ENCODE measurements around the gene AKAP8.
A peak's percentile ranks its signal among the peaks of the same experiment; 100 is the strongest.
"Not testable (repeated sequence)": the region's sequence is repeated elsewhere in the genome, so short reads cannot be mapped to it uniquely, and the experiment has no call there.

The AKAP8 gene

DNA sequence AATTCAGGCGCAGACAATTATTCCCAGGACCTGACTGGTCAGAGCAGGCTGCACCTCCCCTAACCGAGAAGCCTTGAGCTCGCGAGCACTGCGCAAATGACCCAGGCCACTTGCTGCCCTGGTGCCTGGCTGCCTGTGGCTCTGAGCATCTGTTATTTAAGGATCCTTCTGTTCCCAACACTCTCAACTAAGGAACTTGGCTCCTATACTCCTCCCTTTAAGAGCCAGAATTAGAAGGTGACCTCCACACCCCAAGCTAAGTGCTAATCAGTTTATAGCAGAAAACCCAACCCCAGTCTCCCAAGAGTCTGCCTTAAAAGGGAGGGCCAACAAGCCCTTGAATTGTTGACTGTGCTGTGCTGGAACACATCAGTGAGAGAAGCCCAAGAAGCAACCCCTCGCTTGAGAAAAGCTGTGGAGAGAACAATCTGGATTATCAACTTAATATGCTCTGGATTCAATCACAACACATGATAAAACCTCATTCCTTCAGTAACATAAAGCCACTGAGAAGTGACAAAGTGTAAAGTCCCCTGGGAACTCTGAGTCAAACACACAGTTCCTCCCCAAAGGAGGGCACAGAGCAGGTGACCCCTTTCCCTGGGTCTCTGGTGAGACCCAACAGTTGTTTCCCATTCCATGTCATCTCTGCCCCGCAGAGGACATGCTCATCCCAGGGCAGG, 24.7 kb upstream of the AKAP8 start:
- DNase-seq (ENCODE audit: low spot score): no peak

GRCh38 chr19:15403151-15403531, 23.6 kb upstream of the AKAP8 start:
- DNase-seq (ENCODE audit: low spot score): no peak

DNA sequence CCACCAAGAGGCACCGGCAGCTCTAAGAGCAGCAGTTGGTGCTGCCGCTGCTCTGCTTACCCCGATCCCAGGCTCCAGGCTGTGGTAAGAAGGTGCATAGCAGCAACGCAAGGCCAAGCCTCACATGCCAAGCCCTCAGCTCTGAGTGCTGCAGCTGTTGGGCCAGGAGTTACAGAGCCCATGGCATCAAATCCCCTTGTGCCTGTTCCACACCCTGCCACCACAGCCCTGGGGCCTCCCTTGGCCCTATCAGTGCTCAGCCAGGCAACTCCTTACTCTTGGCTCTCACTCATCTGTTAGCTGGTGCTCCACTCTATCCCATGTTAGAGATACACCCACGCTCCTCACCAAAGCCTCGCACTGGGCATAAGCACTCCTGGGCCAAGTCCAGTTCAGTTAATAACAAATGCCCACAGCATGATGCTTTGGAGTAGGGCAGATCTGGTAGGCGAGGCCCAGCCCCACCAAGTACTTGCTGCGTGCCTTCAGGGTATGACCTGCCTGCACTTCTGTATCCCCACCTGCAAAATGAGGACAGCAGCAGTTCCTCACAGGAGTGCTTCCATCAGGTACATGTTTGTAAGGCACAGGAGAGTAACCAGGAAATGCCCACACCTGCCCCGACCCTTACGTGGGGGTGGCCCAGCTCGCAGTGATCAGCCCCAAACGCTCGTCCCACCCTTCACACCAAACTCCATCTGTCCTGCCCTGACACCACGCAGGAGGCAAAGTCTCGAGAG, 23.0 kb upstream of the AKAP8 start:
- DNase-seq (ENCODE audit: low spot score): no peak

GRCh38 chr19:15401397-15401710, 21.8 kb upstream of the AKAP8 start:
- no peak for DNase-seq (ENCODE audit: low spot score)

DNA sequence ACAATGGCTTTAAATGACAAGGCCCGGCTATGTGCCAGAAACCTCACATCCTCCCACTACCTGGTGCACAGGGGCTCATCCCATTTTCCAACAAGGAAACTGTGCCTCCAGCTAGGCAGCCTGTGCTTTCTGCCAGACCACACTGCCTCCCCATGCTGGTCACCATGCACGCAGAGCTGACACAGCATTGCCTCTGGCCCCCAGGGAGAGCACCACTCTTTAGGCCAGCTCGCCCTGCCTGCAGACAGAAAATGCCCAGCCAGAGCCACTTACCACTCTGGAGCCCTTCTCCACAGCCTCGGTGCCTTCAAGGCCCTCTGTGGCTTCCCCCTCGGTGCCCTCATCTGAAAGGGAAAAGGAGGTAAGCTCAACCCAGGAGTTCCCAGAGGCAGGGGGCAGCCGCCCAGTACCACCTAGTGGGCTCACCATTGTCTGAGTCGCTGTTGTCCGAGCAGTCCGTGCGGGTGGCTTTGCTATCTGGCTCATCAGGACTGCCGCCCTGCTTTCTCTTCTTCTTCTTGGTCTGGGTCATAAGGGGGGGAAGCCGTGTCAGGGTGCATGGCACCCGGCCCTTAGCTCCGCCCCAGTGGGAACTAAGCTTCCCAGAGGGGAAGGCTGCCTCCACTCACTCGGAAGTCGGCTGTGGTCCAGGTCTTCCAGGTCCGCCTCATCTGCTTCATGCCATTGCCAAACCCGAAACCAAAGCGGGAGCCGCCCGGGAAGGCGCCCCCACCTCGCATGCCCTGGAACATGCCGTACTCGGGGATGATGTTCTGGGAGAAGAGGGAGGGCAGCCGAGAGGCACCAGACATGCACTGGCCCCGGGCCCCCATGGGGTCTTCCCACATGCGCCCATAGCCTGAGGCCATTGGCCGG, 21.2 kb upstream of the AKAP8 start:
- no peak for DNase-seq (ENCODE audit: low spot score)

- DNase-seq (ENCODE audit: low spot score): no peak
Measured at GRCh38 chr19:15399635-15400034, 20.0 kb upstream of the AKAP8 start.

DNA sequence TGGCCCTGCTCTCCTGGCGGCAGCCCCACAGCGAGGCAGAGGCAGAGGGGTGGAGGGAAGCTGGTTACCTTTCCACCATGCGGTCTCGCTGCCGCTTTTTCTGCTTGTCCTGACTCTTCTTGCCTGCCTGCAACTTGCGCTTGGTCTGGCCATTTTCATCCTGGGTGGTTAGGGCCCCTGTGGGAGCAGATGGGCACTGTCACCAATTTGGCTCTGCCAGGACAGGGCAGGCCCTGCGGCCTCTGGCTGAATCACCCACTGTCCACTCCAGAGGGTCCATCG, 19.6 kb upstream of the AKAP8 start:
- DNase-seq (ENCODE audit: low spot score): no peak

DNA sequence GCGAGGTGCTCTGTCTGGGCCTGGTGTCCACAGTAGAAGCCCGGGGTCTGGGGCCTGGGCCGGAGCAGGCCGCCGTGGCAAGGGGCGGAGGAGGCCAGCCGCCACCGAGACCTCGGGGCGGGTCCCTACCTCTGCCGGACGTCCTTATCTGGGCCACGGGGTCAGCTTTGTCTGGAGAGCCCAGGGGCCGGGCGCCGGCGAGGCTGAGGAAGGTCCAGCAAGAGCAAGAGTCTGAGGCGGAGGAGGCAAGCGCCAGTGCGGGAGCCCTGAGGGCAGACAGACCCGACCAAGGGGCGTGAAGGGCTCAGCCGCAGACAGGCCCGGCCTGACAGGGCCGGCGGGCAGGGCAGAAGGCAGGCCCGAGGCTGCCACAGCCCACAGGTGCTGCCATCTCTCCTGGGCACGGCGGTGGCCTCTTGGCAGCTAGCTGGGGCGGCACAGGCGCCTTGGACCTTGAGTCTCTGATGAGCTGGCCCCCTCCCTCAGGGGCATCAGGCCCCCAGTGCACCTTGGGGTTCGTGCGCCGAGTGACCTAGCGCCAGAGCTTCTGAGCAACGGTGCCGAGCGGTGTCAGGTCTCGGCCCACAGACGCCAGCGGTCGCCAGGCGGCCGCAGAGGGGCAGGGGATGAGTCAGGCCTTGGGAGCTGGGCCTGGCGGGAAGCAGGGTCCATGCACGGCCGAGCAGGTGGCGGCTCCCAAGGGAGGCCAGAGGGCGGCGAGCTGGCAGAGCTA, 19.1 kb upstream of the AKAP8 start:
- no peak for DNase-seq (ENCODE audit: low spot score)

GRCh38 chr19:15397782-15398181, 18.2 kb upstream of the AKAP8 start:
- DNase-seq (ENCODE audit: low spot score): no peak

DNA sequence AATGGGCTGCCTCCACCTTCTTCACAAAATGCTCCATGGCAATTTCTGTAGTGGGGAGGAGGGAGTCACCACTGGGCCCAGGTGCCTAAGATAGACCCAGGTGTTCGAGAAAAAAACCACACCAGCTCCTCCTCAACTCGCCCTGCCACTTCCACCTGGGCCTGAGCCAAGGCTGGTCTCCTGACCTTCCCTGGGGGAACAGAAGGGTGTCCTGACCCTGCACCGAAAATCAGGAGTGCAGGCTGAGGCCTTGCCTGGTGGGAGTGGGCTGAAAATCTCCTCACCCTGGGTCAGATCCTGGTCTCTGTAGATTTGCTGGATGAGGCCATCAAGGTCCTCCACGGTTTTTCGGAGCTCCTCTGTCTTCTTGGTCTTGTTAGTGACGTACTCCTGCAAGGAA, 17.6 kb upstream of the AKAP8 start:
- no peak for DNase-seq (ENCODE audit: low spot score)

DNA sequence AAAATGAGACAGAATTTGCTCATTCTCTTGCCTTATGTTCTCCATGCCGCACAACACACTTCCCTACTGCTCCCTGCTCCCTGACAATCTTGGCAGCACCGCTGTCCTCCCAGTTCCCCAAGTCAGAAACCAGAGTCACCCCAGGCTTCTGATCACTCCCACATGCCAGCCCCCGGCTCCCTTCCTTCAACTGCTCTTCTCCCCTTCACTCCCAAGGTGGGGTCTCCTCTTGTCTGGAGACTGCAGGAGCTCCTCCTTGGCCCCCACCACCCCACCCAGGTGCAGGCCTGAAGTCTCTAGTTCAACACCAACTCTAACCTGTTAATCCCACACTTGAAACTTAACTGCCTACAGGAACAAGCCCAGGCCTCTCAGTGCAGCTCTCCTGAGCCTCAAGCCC, 16.8 kb upstream of the AKAP8 start:
- no peak for DNase-seq (ENCODE audit: low spot score)

DNA sequence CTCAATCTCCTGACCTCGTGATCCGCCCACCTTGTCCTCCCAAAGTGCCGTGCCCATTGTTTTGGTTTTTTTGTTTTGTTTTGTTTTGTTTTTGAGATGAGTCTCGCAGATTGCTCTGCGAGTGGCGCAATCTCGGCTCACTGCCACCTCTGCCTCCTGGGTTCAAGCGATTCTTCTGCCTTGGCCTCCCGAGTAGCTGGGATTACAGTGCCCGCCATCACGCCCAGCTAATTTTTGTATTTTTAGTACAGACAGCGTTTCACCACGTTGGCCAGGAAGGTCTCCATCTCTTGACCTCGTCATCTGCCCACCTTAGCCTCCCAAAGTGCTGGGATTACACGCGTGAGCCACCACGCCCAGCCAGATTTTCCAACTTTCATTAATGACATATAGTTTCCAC, 15.7 kb upstream of the AKAP8 start:
- not testable (repeated sequence) for DNase-seq (ENCODE audit: low spot score)

GRCh38 chr19:15394426-15394825, 14.8 kb upstream of the AKAP8 start:
- DNase-seq (ENCODE audit: low spot score): no peak

DNA sequence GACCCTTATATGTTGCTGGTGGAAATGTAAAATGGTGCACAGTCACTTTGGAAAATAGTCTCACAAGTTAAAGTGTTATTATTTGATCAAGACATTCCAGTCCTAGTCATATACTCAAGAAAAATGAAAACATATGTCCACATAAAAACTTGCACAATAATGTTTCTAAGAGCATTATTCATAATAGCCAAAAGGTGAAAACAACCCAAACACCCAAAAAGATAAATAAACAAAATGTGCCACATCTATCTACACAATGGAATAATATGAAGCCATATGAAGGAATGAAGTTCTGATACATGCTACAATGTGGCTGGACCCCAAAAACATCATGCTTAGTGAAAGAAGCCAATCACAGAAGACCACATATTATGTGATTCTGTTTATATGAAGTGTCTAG, 14.4 kb upstream of the AKAP8 start:
- DNase-seq (ENCODE audit: low spot score): no peak

GRCh38 chr19:15390814-15391213, 11.2 kb upstream of the AKAP8 start:
- DNase-seq (ENCODE audit: low spot score): no peak

DNA sequence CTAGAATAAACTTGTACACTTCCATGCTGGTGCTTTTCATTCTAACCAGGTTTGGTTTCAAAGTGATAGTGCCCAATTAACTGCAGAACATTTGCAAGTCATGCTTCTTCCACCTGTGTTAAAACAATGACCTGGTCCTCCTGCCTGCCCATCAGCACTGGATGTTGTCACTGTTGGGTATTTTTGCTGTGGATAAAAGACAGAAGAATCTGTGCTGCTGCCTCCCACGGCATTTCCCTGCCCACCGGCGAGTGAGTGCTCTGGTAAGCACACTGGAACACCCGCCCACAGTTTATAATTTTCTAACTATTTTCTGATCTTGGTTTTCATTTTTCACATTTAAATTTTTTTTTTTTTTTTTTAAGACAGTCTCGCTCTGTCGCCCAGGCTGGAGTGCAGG, 2.3 kb upstream of the AKAP8 start:
- DNase-seq (ENCODE audit: low spot score): no peak

GRCh38 chr19:15381429-15381828, 1.8 kb upstream of the AKAP8 start:
- DNase-seq (ENCODE audit: low spot score): no peak

DNA sequence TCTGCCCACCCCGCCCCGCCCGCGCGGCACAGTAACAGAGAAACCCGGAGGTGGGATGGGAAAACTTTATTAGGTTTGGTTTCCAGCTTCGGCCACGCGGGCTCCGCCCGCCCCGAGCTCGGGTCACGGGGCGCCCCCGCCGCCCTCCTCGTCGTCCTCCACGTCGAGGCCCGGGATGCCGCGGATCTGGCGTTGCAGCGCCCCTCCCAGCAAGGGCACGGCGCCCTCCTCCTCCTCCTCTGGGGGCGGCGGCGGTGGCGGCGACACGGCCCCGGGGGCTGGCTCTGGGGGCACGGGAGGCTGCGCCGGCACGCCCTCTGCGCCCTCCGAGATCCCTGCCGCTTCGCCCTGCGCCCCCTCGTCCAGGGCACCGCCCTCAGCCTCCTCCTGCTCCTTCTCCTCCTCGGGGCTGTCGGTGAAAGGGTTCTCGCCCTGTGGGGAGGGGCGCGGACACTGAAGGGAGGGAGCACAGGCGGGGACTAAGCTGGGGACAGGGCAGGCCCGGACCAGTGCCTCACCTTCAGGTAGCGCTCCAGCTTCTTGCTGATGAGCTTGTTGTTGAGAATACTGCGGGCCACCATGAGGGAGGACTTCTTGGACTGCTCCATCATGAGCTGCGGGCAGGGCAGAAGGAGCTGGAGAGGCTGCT, 536 bp upstream of the AKAP8 start:
- DNase-seq (ENCODE audit: low spot score): peak; percentile 45

GRCh38 chr19:15378534-15379082, 979 bp downstream of the AKAP8 start:
- DNase-seq (ENCODE audit: low spot score): peak; percentile 55

GRCh38 chr19:15374796-15375440, 4.7 kb downstream of the AKAP8 start:
- no peak for DNase-seq (ENCODE audit: low spot score)

DNA sequence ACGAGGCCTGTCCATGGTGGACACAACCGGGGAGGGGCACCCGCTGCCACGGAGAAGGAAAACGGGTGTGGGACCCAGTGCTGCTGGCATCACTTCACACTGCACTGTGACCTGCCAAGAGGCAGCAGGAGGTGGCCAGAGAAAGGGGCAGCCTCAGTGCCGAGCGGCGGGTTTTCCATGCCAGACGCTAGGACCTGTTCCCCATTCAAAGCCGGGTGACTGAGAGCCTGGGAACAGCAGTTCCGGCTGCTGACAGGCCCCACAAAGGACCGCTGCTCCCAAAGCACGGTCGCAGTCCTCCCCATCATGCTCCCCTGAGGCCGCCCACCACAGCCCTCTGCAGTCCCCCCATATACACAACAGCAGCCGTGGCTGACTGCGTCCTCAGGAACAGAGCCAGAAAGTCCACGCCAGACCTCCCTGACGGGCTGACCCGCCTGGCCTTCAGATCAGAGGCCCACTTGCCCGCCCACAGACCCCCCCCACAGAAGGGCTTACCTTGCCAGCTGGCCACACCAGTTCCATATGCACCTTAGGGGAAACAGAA, 5.4 kb downstream of the AKAP8 start:
- DNase-seq (ENCODE audit: low spot score): no peak
